C1 segment of cervical spinal cord (tissue), 14 donors: ENCODE results near the gene ETV5.

Experiments used
- DNase-seq, 14 donors: peaks; one replicate each; lab custom pipeline; 2025; lab: John Stamatoyannopoulos, UW

The ETV5 gene

DNA sequence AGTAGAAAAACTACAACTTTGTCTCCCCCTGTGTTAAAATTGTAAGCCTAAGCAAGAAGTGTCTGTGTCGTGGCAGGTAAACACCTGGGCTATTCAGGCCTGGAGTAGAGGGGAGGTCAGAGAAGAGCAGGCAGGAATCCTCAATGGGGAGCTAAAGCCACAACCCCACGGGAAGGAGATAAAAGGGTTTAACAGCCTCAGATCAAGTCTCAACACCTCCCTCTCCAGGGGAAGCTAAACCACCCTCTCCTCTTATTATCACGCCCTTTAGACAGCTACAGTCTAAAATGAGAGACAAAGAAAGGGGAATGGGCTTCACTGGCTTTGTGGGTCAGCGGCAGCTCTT lies 11.6 kb downstream of the ETV5 start:
- DNase-seq: no peak

- no peak for DNase-seq
Observed at GRCh38 chr3:186096290-186096689, 12.6 kb downstream of the ETV5 start.

DNA sequence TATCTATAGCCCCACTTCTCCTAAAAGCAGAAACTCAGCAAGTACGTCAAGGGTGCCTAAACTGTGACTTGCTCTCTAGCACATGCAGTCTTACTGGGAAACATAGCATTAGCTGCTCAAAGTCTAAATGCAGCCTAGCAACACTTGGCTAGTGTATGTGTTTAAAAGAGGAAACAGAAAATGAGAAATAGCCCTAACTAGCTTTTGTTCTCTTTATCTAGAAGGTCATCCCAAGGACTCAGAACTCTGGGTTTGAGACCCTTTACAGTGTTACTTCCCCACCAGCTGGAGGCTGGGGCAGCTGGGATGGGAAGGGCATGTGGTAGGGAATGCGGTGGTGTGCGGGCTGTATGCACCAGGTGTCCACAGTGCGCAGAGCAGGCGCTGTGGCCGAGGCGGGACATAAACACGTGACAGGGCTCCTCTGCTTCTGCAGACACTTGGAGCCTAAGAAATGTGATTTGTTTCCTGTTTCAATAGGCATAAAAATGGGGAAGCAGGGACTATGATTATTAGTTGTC lies 13.3 kb downstream of the ETV5 start:
- DNase-seq: peak in 3 of 14 donors; percentile 18 to 46 (median 21)

- DNase-seq: no peak
Observed at GRCh38 chr3:186094696-186095425, 14.0 kb downstream of the ETV5 start.

- DNase-seq: no peak
Observed at GRCh38 chr3:186094271-186094670, 14.6 kb downstream of the ETV5 start.

GRCh38 chr3:186093271-186093900 lies 15.5 kb downstream of the ETV5 start:
- no peak for DNase-seq

DNA sequence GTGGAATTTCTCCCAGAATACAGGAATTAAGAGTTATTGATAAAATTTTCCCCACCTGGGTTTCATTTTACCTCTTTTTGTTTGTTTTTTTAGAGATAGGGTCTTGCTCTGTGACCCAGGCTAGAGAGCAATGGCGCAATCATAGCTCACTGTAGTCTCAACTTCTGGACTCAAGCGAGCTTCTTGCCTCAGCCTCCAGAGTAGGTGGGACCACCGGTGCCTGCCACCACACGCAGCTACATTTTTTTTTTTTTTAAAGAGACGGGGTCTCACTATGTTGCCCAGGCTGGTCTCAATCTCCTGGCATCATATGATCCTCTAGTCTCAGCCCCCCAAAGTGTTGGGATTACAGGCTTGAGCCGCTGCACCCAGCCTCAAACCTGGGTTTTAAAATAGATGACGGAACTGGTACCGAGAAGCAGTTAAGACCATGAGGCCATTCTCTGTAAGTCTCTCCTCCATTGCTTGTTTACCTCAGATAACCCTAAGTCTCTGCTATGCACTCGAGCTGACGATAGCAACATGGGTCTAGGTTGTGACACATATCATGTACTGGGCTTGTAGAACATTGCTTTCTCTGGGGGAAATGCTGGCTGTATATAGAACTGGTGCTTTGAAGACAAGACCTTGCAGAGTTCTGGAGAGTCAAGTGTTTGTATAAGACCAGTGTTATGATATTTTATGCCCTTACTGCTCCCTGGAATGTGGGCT lies 16.4 kb downstream of the ETV5 start:
- DNase-seq: no peak

GRCh38 chr3:186090901-186091300 lies 18.0 kb downstream of the ETV5 start:
- DNase-seq: no peak

- no peak for DNase-seq
Observed at GRCh38 chr3:186088335-186088734, 20.6 kb downstream of the ETV5 start.

- no peak for DNase-seq
Observed at GRCh38 chr3:186084264-186084663, 24.6 kb downstream of the ETV5 start.

- DNase-seq: no peak
Observed at GRCh38 chr3:186083746-186084145, 25.1 kb downstream of the ETV5 start.

GRCh38 chr3:186082150-186082549 lies 26.7 kb downstream of the ETV5 start:
- no peak for DNase-seq

GRCh38 chr3:186081678-186082077 lies 27.2 kb downstream of the ETV5 start:
- DNase-seq: no peak

DNA sequence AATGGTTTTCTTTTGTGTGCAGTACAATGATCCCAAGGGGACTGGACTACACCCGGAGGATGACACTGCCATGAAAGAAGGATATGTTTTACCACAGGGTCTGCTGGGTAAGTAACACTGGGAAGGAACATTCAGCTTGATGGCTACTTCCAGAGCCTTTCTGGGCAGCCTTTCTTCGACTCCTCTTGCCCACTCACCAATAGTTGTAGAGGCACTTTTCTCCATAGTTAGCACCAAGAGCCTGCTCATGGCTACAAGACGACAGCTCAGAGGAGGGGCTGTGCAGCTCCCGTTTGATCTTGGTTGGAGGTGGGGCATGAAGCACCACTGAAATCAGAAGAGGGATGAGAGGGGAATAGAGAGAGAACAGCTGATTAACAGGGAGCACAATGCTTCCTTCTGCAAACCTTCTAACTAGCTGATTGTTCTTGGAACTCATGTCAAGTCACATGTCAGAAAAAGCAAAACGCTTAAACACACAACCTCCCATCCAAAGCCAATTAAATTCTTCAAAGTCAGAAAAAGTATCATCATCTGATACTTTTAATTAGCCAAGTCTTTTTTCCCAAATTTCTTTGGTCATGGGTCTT lies 27.9 kb downstream of the ETV5 start:
- no peak for DNase-seq

DNA sequence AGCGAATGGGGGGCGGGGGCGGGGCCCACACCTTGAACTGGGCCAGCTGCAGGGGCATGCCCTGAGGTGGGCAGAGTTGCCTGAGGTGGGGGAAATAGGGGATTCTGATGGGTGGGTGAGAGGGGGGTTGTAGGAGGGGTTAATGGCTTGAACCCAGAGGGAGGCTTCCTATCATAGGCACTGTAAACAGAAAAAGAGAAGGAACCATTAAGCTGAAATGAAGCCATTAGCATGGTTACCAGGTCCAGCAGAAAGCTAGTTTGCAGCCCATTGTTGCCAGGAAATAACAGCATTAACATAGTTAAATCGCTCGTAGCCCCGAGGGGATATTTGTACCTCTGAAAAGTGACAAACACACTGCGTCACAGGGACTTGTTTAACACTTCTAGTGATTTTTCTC lies 29.0 kb downstream of the ETV5 start:
- no peak for DNase-seq

- no peak for DNase-seq
Observed at GRCh38 chr3:186077466-186077865, 31.4 kb downstream of the ETV5 start.

GRCh38 chr3:186075931-186076567 lies 32.8 kb downstream of the ETV5 start:
- no peak for DNase-seq

DNA sequence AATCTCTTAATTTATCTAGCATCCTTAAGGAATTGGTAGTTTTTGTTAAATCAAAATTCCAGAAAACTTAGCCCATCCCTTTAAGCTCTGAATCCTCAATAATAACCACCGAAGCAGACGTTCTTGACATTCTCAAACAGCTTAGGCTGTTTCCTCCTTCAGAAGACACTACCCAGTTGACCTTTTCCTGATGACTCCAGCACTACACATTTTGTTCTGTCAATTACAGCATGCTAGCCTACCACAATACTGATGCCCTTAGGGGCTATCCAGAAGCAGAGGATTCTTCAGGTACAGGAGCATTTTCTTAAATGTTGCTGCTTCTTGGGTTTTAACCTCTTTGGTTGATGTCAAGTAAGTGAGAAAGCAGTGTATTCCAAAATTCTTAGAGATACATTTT lies 33.4 kb downstream of the ETV5 start:
- DNase-seq: no peak

GRCh38 chr3:186073641-186074040 lies 35.2 kb downstream of the ETV5 start:
- no peak for DNase-seq

DNA sequence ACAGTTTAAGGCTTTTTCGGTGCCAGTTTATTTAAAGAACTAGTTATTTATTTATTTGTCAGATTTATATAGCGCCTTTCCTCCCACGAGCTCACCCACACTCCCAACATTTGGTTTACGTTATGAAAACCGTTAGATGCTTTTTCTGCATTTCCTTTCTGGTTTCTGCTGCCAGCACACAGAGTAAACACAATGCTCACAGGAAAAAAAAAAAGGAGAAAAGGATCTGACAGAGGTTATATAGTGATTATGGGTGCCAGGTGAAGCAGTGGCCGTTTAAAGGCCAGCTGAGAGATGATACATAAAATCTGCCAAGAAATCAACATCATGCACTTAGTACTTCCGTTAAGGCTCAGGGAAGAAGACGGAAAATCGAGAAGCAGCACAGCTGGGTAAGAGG lies 37.9 kb downstream of the ETV5 start:
- no peak for DNase-seq

DNA sequence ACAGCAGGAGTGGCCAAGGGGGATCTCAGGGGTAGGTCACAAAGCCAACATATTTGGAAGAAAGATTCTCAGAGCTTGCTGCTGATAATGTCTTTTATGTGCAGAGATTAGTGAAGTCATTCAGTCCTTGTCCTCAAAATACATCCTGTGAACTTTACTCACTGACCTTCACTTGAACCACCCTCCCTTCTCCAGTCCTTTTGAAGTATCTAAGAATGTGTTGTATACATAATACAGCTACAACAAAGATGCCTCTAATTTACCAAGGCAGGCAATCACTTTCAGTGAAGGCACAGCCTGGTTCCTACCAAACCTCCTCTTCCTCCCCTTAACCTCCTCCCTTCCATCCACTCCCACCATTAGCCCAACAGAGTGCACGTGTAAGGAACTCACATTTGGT lies 38.3 kb downstream of the ETV5 start:
- DNase-seq: no peak

- DNase-seq: no peak
Observed at GRCh38 chr3:186070133-186070532, 38.8 kb downstream of the ETV5 start.
